Skin of body (tissue), 2 donors: ENCODE results near the gene DRAM2. TPM values are rescaled to one million over a fixed set of nuclear protein-coding genes. Genes with fewer than 3 reads are reported as not detected.
A peak's percentile ranks its signal among the peaks of the same experiment; 100 is the strongest.

Experiments used
- DNase-seq: peaks from one replicate; lab custom pipeline; 2025; lab: John Stamatoyannopoulos, UW
- total RNA-seq: library from RNA; depleted of rRNA; stranded (reverse); fragments of >200 nt; gene quantifications from one replicate; pipeline ENCODE4 v1.2.3, GENCODE V29; 2014

Gene DRAM2
- 40.9 TPM for total RNA-seq

GRCh38 chr1:111139956-111140679 lies at the start of gene DRAM2, which contains the start of gene CEPT1:
TSS of gene DRAM2 (minus strand) at chr1:111140093. CDS start at chr1:111131554, 8,539 bp downstream.
TSS of gene CEPT1 (plus strand) at chr1:111140223. CDS start at chr1:111147715, 7,492 bp downstream.
- peak; percentile 91 for DNase-seq

DNA sequence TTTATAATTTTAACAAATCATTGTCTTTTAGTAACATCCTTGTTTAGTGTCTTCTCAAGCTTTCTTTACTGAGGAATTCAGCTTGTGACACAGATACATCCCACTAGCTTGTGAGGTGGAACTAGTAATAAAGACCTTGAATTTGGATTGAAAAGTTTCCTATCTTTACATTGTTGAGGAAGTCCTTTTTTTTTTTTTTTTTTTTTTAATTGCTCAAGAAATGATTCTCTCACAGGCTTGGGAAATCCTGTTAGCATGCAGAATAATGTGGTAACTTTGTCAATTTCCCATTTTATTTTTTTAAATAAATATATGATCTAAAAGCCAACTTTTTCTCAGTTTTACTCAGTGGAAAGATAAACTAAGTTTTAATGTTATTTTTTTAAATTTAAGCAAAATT lies 44.8 kb upstream of the DRAM2 start:
- DNase-seq, result no peak

GRCh38 chr1:111183308-111184069 lies 43.6 kb upstream of the DRAM2 start:
- DNase-seq, result no peak

GRCh38 chr1:111182052-111182451 lies 42.2 kb upstream of the DRAM2 start:
- DNase-seq, result no peak

DNA sequence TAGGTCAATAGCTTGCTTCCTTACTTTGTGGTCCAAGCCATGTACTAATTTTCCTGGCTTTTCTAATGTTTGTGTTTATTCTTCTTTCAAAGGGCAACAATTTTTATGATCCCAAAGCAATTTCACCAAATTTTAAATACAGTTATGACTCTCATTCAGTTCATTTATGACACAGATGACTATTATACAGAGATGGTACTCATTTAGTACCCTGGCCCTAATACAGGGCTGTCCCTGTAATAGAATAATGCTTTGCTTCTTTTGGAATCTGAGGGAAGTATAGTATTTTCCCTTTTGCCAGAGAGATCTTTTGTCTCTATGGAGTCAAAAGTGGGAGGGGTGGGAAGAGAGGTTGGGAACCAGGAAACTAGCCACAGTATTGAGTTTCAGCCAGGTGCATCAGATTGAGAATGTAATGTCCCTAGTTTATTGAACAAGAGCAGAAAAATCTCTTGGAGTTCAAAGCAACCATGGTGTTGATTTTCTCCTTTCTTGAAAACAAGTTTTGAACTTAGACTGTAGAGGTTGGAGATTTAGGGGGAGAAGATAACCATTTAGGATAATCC lies 40.2 kb upstream of the DRAM2 start:
- no peak for DNase-seq

- no peak for DNase-seq
These were observed 36.8 kb upstream of the DRAM2 start for GRCh38 chr1:111176678-111177077.

- no peak for DNase-seq
These were observed 35.5 kb upstream of the DRAM2 start for GRCh38 chr1:111175349-111175748.

DNA sequence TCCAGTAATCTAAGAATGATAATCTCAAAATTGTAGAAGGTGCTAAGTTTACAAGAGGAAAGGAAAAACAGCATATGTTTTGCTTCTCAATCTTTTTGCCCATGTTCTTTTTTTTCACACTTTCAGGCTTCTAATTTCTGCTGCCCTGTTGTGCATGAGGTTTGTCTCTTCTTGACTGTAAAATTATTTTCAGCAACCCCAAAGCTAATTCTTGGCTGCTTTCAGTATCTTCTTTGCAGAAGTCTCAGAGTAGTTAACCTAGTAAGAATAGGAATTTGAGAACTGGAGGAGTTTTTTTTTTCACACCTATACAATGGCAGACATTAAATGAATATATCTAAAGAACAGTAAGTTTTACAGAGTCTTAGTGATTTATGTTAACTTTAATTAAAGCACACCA lies 34.2 kb upstream of the DRAM2 start:
- no peak for DNase-seq

GRCh38 chr1:111172463-111172862 lies 32.6 kb upstream of the DRAM2 start:
- DNase-seq, result no peak

DNA sequence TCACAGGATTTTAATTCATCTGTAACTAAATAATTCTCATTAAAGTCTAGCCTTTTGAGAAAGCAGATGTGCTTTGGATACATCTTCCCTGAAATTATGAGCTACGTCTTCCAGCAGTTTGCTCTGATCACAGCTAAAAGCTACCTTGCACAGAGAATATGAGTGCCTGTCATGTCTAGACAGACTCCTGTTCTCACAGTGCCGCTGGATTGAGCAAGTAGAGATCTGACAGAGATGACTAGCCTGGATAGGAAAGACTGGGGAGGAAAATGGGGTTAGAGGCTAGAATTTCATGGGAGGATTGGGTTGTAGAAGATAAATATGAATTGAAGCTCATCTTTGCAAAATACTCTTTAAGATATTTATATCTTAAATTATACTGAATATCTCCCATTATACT lies 24.3 kb upstream of the DRAM2 start:
- DNase-seq, result no peak

DNA sequence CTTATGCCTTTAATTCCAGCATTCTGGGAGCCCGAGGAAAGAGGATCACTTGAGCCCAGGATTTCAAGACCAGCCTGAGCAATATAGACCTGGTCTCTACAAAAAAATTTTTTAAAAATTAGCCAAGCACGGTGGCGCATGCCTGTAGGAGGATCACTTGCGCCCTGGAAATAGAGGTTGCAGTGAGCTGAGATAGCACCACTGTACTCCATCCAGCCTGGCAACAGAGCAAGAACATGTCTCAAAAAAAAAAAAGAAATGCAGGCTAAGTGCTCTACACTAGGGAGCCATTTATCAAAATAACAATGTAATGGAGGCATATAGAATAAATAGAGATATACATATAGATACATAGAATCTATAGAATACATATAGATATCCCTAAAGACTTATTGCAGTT lies 23.5 kb upstream of the DRAM2 start:
- no peak for DNase-seq

GRCh38 chr1:111162488-111162880 lies 22.6 kb upstream of the DRAM2 start:
- no peak for DNase-seq

- no peak for DNase-seq
These were observed 22.1 kb upstream of the DRAM2 start for GRCh38 chr1:111161843-111162487.

DNA sequence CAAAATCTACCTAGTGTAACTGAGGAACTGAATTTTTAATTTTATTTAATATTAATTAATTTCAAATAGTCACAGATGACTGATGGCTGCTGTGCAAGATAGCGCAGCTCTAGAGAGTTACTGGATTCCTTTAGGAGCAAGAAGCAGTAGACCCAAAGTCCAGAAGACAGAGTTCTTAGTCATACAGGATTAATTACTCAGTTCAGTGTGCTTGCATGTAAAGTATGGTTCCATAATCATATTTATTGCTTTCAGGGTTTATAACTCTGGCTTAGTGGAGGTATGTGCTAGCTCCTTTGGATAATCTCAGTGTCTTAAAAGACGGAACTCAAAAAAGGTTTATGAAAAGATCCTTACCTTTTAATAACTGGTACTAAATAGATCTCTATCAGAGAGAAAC lies 17.5 kb upstream of the DRAM2 start:
- no peak for DNase-seq

- no peak for DNase-seq
These were observed 14.4 kb upstream of the DRAM2 start for GRCh38 chr1:111154021-111154999.

- DNase-seq, result no peak
These were observed 11.9 kb upstream of the DRAM2 start for GRCh38 chr1:111151838-111152237.

DNA sequence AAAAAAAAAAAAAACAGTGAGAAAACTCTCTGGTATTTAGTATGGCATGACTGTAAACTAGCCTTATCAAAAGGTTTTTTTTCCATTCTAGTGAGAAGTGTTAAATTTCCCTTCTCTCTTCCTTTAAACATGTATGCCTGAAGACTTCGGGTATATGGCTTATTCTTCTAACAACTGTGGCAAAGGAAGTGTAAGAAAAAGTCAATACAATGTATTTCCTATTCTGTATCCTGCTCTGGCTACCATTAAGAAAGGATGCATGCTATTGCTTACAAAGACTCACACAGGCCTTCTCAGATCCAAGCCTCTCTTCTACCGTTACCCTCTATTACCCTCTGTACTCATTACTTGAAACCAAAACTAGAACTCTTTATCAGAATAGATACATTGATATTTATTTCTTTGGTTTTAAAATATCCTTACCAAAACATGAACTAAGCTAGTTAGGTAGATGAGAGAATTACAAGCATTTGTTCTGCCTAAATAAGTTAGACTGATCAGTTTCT lies 8.5 kb upstream of the DRAM2 start:
- no peak for DNase-seq

- no peak for DNase-seq
These were observed 8.1 kb upstream of the DRAM2 start for GRCh38 chr1:111147948-111148347.

DNA sequence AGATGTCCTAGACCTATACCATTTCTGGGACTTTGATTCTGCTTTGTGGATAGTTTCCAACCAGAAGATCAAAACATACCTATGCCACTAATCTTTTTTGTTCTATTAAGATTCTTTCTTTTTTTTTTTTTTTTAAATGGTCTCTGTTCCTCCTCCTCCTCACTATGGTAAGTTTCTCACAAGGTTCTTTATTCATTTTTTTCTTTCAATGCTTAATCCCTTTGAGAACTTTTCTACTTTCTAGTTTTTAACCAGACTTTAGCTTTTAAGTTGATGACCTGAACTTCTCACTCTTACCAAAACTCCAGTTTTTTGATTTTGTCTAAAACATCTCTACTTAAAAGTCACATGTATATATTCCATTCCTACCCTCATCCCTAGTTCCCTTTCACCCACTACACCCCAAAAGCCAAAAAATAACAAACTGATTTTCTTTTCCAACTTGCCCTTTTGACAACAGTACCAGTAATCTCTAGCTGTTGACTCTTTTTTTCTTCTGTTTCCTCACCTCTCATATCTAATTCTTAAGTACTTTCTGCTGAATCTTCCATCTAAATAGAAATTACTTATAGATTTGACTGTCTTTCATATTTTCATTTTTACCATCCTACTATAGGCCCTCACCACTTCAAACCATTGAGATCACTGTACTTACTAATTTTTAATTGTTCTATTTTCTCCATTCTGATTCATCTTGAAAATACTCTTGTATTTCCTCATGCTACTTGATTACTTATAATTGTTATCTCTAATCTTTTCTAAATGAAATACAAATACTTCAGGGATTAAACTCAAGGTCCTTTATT lies 6.3 kb upstream of the DRAM2 start:
- no peak for DNase-seq

DNA sequence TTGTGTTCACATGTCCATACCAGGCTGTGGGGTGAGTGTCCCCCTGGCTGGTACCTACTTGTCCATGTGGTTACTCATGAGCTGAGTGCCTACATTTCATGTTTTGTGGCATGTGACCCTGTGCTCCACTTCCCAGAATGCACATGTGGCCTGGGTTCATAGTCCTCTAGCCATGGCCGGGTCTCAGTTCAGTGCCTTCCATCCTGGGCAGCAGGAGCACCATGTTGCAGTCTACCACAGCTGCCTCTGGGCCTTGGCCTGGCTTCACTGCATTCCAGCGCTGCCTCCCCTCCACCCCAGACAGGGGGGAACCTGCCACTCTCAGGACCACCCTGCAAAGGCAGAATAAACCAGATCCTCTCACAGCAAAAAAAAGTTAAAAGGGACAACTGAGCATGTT lies 5.6 kb upstream of the DRAM2 start:
- no peak for DNase-seq
